Measurements from ENCODE around the gene NUP210L.
"Not testable (repeated sequence)": the region's sequence is repeated elsewhere in the genome, so short reads cannot be mapped to it uniquely, and the experiment has no call there.

The NUP210L gene

GRCh38 chr1:154115180-154115579 lies 39.7 kb downstream of the NUP210L start:
- DNase-seq (ENCODE audit: low read depth), result no peak
- in situ Hi-C loops (cut with HindIII; ENCODE audit: low sequenced_read_pairs), result no loop called here
- TF ChIP-seq CTCF (IDR thresholded peaks at IDR 0.05; ENCODE audit: low read depth, low read length, missing control alignments), result no peak
- no peak overlapping the region for H3K4me3 ChIP-seq (ENCODE audit: low read depth, low read length)

GRCh38 chr1:154104433-154105082 lies 50.3 kb downstream of the NUP210L start:
- no peak overlapping the region for H3K4me3 ChIP-seq (ENCODE audit: low read depth, low read length)
- TF ChIP-seq CTCF (IDR thresholded peaks at IDR 0.05; ENCODE audit: low read depth, low read length, missing control alignments), result no peak
- DNase-seq (ENCODE audit: low read depth), result no peak
- in situ Hi-C loops (cut with HindIII; ENCODE audit: low sequenced_read_pairs), result no loop called here

- DNase-seq (ENCODE audit: low read depth); in situ Hi-C loops (cut with HindIII; ENCODE audit: low sequenced_read_pairs); H3K4me3 ChIP-seq (ENCODE audit: low read depth, low read length): not testable (repeated sequence)
Observed at GRCh38 chr1:154100141-154100540, 54.7 kb downstream of the NUP210L start.

GRCh38 chr1:154097873-154098272 lies 57.0 kb downstream of the NUP210L start:
- no peak for DNase-seq (ENCODE audit: low read depth)
- H3K4me3 ChIP-seq (ENCODE audit: low read depth, low read length), result no peak overlapping the region
- TF ChIP-seq CTCF (IDR thresholded peaks at IDR 0.05; ENCODE audit: low read depth, low read length, missing control alignments), result no peak
- in situ Hi-C loops (cut with HindIII; ENCODE audit: low sequenced_read_pairs), result no loop called here

GRCh38 chr1:154095456-154096060 lies 59.3 kb downstream of the NUP210L start:
- no peak overlapping the region for H3K4me3 ChIP-seq (ENCODE audit: low read depth, low read length)
- DNase-seq (ENCODE audit: low read depth), result no peak
- in situ Hi-C loops (cut with HindIII; ENCODE audit: low sequenced_read_pairs), result no loop called here
- TF ChIP-seq CTCF (IDR thresholded peaks at IDR 0.05; ENCODE audit: low read depth, low read length, missing control alignments), result no peak

- in situ Hi-C loops (cut with HindIII; ENCODE audit: low sequenced_read_pairs), result no loop called here
Observed at GRCh38 chr1:154094411-154094810, 60.5 kb downstream of the NUP210L start.

More at GRCh38 chr1:154094411-154094810, 60.5 kb downstream of the NUP210L start:
- no peak for DNase-seq (ENCODE audit: low read depth)
- TF ChIP-seq CTCF (IDR thresholded peaks at IDR 0.05; ENCODE audit: low read depth, low read length, missing control alignments), result no peak
- H3K4me3 ChIP-seq (ENCODE audit: low read depth, low read length), result no peak overlapping the region
